ENCODE measurements around the gene ANKRD17.

The ANKRD17 gene

GRCh38 chr4:73222466-73223257 is 35.9 kb downstream of the ANKRD17 start (continued):
- TF ChIP-seq ATF2 (tag by site-specific recombination; IDR thresholded peaks at IDR 0.05; ENCODE audit: low read depth) (peak; percentile 28; the same call in 1 of the 2 replicates), FEZF1 (tag by site-specific recombination; IDR thresholded peaks at IDR 0.05) (peak; percentile 93), ZNF660 (tag by site-specific recombination; IDR thresholded peaks at IDR 0.05) (peak; percentile 44; the same call in 1 of the 2 replicates), ZNF777 (tag by site-specific recombination; IDR thresholded peaks at IDR 0.05; ENCODE audit: borderline replicate concordance) (no peak), ZNF157 (tag by site-specific recombination; IDR thresholded peaks at IDR 0.05) (no peak), KLF10 (tag by site-specific recombination; IDR thresholded peaks at IDR 0.05) (no peak), ZNF624 (tag by site-specific recombination; IDR thresholded peaks at IDR 0.05) (no peak), ZNF366 (tag by site-specific recombination; conservative IDR thresholded peaks at IDR 0.05) (0 out of 2 replicates have a peak, but pooled peaks have one; percentile 36), ZBTB21 (tag by site-specific recombination; IDR thresholded peaks at IDR 0.05) (0 out of 2 replicates have a peak, but pooled peaks have one; percentile 30), IKZF3 (tag by site-specific recombination; IDR thresholded peaks at IDR 0.05) (peak; percentile 62; the same call in 1 of the 2 replicates), ZBTB17 (tag by site-specific recombination; IDR thresholded peaks at IDR 0.05) (peak; percentile 37; the same call in 1 of the 2 replicates), SP7 (tag by site-specific recombination; IDR thresholded peaks at IDR 0.05) (peak; percentile 11; the same call in 1 of the 2 replicates), ZBTB7A (tag by site-specific recombination; IDR thresholded peaks at IDR 0.05; ENCODE audit: low read depth) (no peak), ZBTB10 (tag by site-specific recombination; IDR thresholded peaks at IDR 0.05) (no peak), ZNF548 (tag by site-specific recombination; IDR thresholded peaks at IDR 0.05) (no peak), YY1 (tag by site-specific recombination; IDR thresholded peaks at IDR 0.05) (peak; percentile 66), ZNF341 (tag by site-specific recombination; IDR thresholded peaks at IDR 0.05; ENCODE audit: low read depth) (0 out of 2 replicates have a peak, but pooled peaks have one; percentile 29), ZNF335 (tag by site-specific recombination; conservative IDR thresholded peaks at IDR 0.05) (peak; percentile 28; the same call in 1 of the 2 replicates)
- TF ChIP-seq, protein P1, sequence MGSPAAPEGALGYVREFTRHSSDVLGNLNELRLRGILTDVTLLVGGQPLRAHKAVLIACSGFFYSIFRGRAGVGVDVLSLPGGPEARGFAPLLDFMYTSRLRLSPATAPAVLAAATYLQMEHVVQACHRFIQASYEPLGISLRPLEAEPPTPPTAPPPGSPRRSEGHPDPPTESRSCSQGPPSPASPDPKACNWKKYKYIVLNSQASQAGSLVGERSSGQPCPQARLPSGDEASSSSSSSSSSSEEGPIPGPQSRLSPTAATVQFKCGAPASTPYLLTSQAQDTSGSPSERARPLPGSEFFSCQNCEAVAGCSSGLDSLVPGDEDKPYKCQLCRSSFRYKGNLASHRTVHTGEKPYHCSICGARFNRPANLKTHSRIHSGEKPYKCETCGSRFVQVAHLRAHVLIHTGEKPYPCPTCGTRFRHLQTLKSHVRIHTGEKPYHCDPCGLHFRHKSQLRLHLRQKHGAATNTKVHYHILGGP (tag by site-specific recombination; IDR thresholded peaks at IDR 0.05): no peak
- TF ChIP-seq, protein P2, sequence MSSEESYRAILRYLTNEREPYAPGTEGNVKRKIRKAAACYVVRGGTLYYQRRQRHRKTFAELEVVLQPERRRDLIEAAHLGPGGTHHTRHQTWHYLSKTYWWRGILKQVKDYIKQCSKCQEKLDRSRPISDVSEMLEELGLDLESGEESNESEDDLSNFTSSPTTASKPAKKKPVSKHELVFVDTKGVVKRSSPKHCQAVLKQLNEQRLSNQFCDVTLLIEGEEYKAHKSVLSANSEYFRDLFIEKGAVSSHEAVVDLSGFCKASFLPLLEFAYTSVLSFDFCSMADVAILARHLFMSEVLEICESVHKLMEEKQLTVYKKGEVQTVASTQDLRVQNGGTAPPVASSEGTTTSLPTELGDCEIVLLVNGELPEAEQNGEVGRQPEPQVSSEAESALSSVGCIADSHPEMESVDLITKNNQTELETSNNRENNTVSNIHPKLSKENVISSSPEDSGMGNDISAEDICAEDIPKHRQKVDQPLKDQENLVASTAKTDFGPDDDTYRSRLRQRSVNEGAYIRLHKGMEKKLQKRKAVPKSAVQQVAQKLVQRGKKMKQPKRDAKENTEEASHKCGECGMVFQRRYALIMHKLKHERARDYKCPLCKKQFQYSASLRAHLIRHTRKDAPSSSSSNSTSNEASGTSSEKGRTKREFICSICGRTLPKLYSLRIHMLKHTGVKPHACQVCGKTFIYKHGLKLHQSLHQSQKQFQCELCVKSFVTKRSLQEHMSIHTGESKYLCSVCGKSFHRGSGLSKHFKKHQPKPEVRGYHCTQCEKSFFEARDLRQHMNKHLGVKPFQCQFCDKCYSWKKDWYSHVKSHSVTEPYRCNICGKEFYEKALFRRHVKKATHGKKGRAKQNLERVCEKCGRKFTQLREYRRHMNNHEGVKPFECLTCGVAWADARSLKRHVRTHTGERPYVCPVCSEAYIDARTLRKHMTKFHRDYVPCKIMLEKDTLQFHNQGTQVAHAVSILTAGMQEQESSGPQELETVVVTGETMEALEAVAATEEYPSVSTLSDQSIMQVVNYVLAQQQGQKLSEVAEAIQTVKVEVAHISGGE (tag by site-specific recombination; conservative IDR thresholded peaks at IDR 0.05; ENCODE audit: low read depth): peak; percentile 64
